ENCODE results near the gene NDST1. TPM values are rescaled to one million over a fixed set of nuclear protein-coding genes. Genes with fewer than 3 reads are reported as not detected.

NDST1 gene
- total RNA-seq, 3 donors from 2014 or later = 58.1 to 66.5 (median 60.6) TPM

- Histone ChIP-seq H3K4me3 (no peak overlapping the region), H3K4me1 (ENCODE audit: low read depth) (peaks cover 52% of the 10 kb centered on the region), H3K9me3 (no peaks in the 10 kb centered on the region), H3K36me3 (ENCODE audit: low read depth) (no peaks in the 10 kb centered on the region)
- no peak for TF ChIP-seq CTCF (IDR thresholded peaks at IDR 0.05)
- intact Hi-C loops (cut with DNase I, micrococcal nuclease) = no loop called here
- ATAC-seq (peak; percentile 26), DNase-seq (peak in 2 of 3 donors; percentile 64 to 73)
These were observed 82.1 kb downstream of the NDST1 start for GRCh38 chr5:150589862-150590601.

DNA sequence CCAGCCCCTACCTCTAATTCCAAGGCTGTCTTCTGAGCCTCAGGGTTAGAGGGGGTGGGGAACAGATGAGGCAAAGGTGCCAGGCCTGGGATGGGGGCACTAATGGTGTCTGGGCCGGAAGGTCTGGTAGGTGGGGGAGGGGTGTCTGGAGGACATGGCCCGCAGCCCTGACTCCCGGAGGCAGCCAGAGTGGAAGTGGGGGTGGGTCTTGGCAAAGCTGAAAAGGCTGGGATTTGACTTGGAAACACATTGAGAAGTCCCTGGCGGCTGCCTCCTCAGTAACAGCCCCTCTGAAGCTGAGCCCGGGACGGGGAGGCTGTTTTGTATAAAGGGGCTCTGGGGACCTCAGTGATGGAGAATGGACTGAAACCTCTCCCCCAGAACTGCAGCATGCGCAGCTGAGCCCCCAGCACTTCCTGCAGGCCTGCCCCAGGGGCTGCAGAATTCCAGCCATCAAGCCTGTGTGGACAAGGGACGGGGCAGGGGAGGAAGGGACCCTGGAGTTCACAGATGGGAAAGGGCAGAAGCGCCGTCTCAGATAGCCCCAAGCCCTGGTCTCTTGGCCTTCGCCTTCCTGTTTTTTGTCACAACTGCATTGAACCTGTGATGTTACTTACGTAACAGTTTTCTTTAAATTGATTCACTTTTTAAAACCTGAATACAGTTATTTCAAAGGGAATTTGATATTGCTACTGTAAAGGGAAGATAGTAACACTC, 83.2 kb downstream of the NDST1 start:
- TF ChIP-seq CTCF (IDR thresholded peaks at IDR 0.05) = no peak
- no peaks in the 10 kb centered on the region for H3K36me3 ChIP-seq (ENCODE audit: low read depth)
- DNase-seq (peak in 2 of 3 donors; percentile 34 to 46), ATAC-seq (no peak)
- no peaks in the 10 kb centered on the region for H3K9me3 ChIP-seq
- H3K4me1 ChIP-seq (ENCODE audit: low read depth) = peaks cover 47% of the 10 kb centered on the region
- H3K4me3 ChIP-seq = no peak overlapping the region
- intact Hi-C loops (cut with DNase I, micrococcal nuclease) = no loop called here

DNA sequence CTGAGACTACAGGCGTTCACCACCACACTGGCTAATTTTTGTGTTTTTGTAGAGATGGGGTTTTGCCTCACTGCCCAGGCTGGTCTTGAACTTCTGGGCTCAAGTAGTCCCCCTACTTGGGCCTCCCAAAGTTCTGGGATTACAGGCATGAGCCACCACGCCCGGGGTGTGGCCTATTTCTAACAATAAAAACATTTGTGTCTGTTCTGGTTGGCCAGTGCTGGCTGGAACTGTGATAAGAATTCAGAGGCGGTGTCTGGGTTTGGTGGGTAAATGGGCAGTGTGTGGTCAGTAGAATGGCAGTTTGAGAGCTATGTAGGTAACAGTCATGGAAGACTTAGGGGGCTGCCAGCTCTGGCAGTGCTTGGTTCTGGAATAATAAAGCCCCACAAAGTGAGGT, 85.7 kb downstream of the NDST1 start:
- Histone ChIP-seq H3K4me1 (ENCODE audit: low read depth) (peaks cover 42% of the 10 kb centered on the region), H3K9me3 (no peaks in the 10 kb centered on the region), H3K4me3 (no peak overlapping the region), H3K36me3 (ENCODE audit: low read depth) (no peaks in the 10 kb centered on the region)
- ATAC-seq = peak; percentile 28
- intact Hi-C loops (cut with DNase I, micrococcal nuclease) = no loop called here
- peak in 2 of 3 donors; percentile 68 to 73 for DNase-seq
- TF ChIP-seq CTCF (IDR thresholded peaks at IDR 0.05) = no peak

- DNase-seq (peak in 1 of 3 donors; percentile 24), ATAC-seq (no peak)
- intact Hi-C loops (cut with DNase I, micrococcal nuclease) = no loop called here
- no peaks in the 10 kb centered on the region for H3K9me3 ChIP-seq
- TF ChIP-seq CTCF (IDR thresholded peaks at IDR 0.05) = no peak
- no peak overlapping the region for H3K4me3 ChIP-seq
- peaks cover 39% of the 10 kb centered on the region for H3K4me1 ChIP-seq (ENCODE audit: low read depth)
- H3K36me3 ChIP-seq (ENCODE audit: low read depth) = no peaks in the 10 kb centered on the region
These were observed 86.1 kb downstream of the NDST1 start for GRCh38 chr5:150593996-150594395.

DNA sequence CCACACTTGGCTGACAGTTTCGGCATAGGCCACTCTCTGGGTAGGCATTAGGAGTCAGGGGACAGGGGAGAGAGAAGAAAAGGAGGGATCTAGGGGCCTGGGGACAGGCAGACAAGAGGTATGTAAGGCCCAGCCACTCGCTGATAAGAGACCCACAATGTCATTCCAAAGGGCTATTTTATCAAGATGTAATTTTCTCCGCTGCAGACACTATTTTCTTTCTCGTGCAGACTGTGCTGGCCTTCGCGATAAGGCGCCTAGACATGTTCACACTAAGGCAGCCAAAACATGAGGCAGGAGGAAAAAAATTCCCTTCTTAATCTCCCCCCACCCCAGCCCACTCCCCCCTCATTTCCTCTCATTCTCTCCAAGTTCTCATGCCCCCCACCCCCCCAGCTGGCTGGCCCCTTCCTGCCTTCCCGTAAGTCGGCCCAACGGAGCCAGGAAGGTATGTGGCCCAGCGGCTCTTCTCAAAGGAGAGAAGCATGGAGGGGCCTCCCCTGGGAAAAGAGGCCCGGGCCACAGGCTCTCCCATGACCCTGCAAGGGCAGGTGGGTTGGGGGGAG, 87.6 kb downstream of the NDST1 start:
- TF ChIP-seq CTCF (IDR thresholded peaks at IDR 0.05) = no peak
- intact Hi-C loops (cut with DNase I, micrococcal nuclease) = no loop called here
- peaks cover 28% of the 10 kb centered on the region for H3K4me1 ChIP-seq (ENCODE audit: low read depth)
- no peaks in the 10 kb centered on the region for H3K36me3 ChIP-seq (ENCODE audit: low read depth)
- no peak for ATAC-seq
- H3K9me3 ChIP-seq = no peaks in the 10 kb centered on the region
- DNase-seq = peak in 1 of 3 donors; percentile 17
- H3K4me3 ChIP-seq = no peak overlapping the region
